ENCODE results near the gene G0S2.

Gene G0S2

GRCh38 chr1:209674957-209675564, at the start of gene G0S2:
G0S2 (plus strand) TSS chr1:209675412; CDS start chr1:209675685, 273 bp downstream.
- Mint-ChIP-seq H3K36me3 (ENCODE audit: low read depth) (no peaks in the 10 kb centered on the region), H3K4me3 (peak within 1 kb of the TSS; percentile 76 to 82 (median 82)), H3K27me3 (ENCODE audit: low read depth) (peaks cover 74% of the 10 kb centered on the region), H3K4me1 (peaks cover 31% of the 10 kb centered on the region), H3K27ac (peak within 1 kb of the TSS; percentile 2 to 63 (median 50)), H3K9me3 (peaks cover 4% of the 10 kb centered on the region)
- no peak for TF ChIP-seq CTCF (IDR thresholded peaks at IDR 0.05; ENCODE audit: unreplicated experiment in 3 of 3)

GRCh38 chr1:209625791-209626285, 49.4 kb upstream of the G0S2 start:
- TF ChIP-seq CTCF (IDR thresholded peaks at IDR 0.05; ENCODE audit: unreplicated experiment in 3 of 3): no peak
- H3K4me1 Mint-ChIP-seq: peaks cover 40% of the 10 kb centered on the region

GRCh38 chr1:209626346-209627026, 48.7 kb upstream of the G0S2 start:
- Mint-ChIP-seq H3K4me1 (peaks cover 33% of the 10 kb centered on the region), H3K27ac (peak overlapping the region in 2 of 3 experiments; percentile 43 to 52), H3K4me3 (no peak overlapping the region), H3K27me3 (ENCODE audit: low read depth) (peaks cover 36% of the 10 kb centered on the region), H3K36me3 (ENCODE audit: low read depth) (no peaks in the 10 kb centered on the region), H3K9me3 (no peaks in the 10 kb centered on the region)
- TF ChIP-seq CTCF (IDR thresholded peaks at IDR 0.05; ENCODE audit: unreplicated experiment in 3 of 3): no peak

More at GRCh38 chr1:209625791-209626285, 49.4 kb upstream of the G0S2 start:
- Mint-ChIP-seq H3K27ac (peak overlapping the region in 2 of 3 experiments; percentile 43 to 52), H3K4me3 (no peak overlapping the region), H3K9me3 (no peaks in the 10 kb centered on the region), H3K27me3 (ENCODE audit: low read depth) (peaks cover 32% of the 10 kb centered on the region), H3K36me3 (ENCODE audit: low read depth) (no peaks in the 10 kb centered on the region)

GRCh38 chr1:209627027-209627731, 48.0 kb upstream of the G0S2 start:
- H3K36me3 Mint-ChIP-seq (ENCODE audit: low read depth): no peaks in the 10 kb centered on the region

DNA sequence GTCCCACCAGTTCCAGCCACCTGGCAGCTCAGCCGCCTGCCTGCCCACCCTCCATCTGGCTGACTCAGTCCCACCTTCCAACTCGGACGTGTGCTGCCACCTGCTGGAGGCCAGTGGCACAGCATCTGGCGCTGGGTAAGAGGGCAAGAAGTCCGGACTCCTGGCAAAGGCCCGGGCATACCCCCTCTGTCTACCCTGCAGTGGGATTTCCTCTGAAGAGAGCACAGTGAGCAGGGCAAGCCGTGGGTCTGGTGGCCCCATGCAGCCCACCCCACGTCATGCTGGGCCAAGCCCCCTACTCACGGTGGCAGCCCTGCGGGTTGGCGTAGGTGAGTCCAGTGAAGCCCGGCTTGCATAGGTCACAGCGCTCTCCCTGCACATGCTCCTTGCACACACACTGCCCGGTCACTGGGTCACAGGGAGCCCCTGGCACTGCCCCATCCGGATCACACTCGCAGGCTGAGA, 47.4 kb upstream of the G0S2 start:
- TF ChIP-seq CTCF (IDR thresholded peaks at IDR 0.05; ENCODE audit: unreplicated experiment in 3 of 3): peak; percentile 94 to 97 (median 97)
- H3K27me3 Mint-ChIP-seq (ENCODE audit: low read depth): peaks cover 36% of the 10 kb centered on the region
- peak overlapping the region in 1 of 3 experiments; percentile 23 for H3K27ac Mint-ChIP-seq
- H3K36me3 Mint-ChIP-seq (ENCODE audit: low read depth): no peaks in the 10 kb centered on the region
- H3K9me3 Mint-ChIP-seq: no peaks in the 10 kb centered on the region
- H3K4me3 Mint-ChIP-seq: no peak overlapping the region
- H3K4me1 Mint-ChIP-seq: peaks cover 26% of the 10 kb centered on the region

More at GRCh38 chr1:209627027-209627731, 48.0 kb upstream of the G0S2 start:
- Mint-ChIP-seq H3K27me3 (ENCODE audit: low read depth) (peaks cover 36% of the 10 kb centered on the region), H3K4me1 (peaks cover 27% of the 10 kb centered on the region), H3K4me3 (no peak overlapping the region), H3K9me3 (no peaks in the 10 kb centered on the region), H3K27ac (peak overlapping the region in 1 of 3 experiments; percentile 23)
- no peak for TF ChIP-seq CTCF (IDR thresholded peaks at IDR 0.05; ENCODE audit: unreplicated experiment in 3 of 3)
